Esophagus muscularis mucosa (tissue), 4 donors: ENCODE measurements around the gene STX16.

Experiments used
- EP300 ChIP-seq: sonication (generic); formaldehyde crosslinking; IDR thresholded peaks from one replicate; pipeline ENCODE4 v1.6.1; 2017; ENCODE audit warnings: antibody characterized with exemption
- POLR2A ChIP-seq: fragments of 450-650 bp; IDR thresholded peaks from one replicate; pipeline ENCODE4 v1.6.1; 2017; ENCODE audit warnings: antibody characterized with exemption, moderate library complexity, mild to moderate bottlenecking, low read depth
- POLR2AphosphoS5 ChIP-seq, 2 donors: sonication (generic); formaldehyde crosslinking; IDR thresholded peaks; one replicate each; pipeline ENCODE4 v1.6.1; 2017; ENCODE audit warnings: antibody characterized with exemption in 2 of 2
- TF ChIP-seq, protein P1 (sequence below), 3 experiments: fragments of 200-600 bp in 2 of 3; fragments of 450-650 bp in 1 of 3; sonication (generic) in 2 of 3; IDR thresholded peaks; one replicate each; pipeline ENCODE4 v1.5.1; 2017 to 2019; ENCODE audit warnings: antibody characterized with exemption in 3 of 3, mild to moderate bottlenecking in 2 of 3, moderate library complexity in 1 of 3

DNA sequence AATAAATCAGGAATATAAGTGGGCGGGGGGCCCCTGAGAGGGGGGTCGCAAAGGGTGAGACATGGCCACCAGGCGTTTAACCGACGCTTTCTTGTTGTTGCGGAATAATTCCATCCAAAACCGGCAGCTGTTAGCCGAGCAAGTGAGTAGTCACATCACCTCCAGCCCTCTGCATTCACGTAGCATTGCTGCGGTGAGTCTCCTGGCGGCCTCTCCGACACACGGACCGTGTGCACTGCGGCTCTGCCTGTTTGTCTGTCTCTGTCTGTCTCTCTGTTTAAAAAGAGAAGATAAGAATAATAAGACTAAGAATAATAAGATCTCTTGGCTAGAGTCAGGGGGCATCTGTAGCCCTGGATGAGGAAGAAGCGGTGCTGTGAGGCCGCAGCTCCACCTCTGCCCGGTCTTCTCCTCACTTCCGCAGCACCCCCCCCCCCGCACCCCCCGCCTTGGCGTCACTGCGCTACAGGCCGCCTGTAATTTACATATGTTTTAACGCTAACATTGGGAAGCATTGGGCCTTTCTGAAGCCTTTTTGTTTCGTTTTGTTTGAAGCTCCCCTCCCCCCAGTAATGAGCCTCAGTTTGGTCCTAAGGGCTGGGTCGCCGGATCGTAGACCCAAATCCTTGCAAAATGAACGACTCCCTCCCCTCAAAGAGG is 993 bp downstream of the STX16 start:
- TF ChIP-seq, protein P1, sequence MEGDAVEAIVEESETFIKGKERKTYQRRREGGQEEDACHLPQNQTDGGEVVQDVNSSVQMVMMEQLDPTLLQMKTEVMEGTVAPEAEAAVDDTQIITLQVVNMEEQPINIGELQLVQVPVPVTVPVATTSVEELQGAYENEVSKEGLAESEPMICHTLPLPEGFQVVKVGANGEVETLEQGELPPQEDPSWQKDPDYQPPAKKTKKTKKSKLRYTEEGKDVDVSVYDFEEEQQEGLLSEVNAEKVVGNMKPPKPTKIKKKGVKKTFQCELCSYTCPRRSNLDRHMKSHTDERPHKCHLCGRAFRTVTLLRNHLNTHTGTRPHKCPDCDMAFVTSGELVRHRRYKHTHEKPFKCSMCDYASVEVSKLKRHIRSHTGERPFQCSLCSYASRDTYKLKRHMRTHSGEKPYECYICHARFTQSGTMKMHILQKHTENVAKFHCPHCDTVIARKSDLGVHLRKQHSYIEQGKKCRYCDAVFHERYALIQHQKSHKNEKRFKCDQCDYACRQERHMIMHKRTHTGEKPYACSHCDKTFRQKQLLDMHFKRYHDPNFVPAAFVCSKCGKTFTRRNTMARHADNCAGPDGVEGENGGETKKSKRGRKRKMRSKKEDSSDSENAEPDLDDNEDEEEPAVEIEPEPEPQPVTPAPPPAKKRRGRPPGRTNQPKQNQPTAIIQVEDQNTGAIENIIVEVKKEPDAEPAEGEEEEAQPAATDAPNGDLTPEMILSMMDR (IDR thresholded peaks at IDR 0.05), result no peak
- TF ChIP-seq POLR2A (no peak), POLR2AphosphoS5 (IDR thresholded peaks at IDR 0.05) (peak; percentile 39 to 64), EP300 (no peak)
